ENCODE results near the gene SIT1. TPM values are rescaled to one million over a fixed set of nuclear protein-coding genes. Genes with fewer than 3 reads are reported as not detected.

SIT1 gene
- 10 to 100 TPM; 67.7 to 69.4 TPM for total RNA-seq

- Mint-ChIP-seq H3K9me3 (no peaks in the 10 kb centered on the region), H3K36me3 (peaks cover 14% of the 10 kb centered on the region), H3K27ac (peak within 1 kb of the TSS; percentile 93), H3K4me3 (peak within 1 kb of the TSS; percentile 92), H3K4me1 (peaks cover 46% of the 10 kb centered on the region), H3K27me3 (no peaks in the 10 kb centered on the region)
- DNase-seq = peak; percentile 43
Measured at GRCh38 chr9:35650341-35651158, at the start of gene SIT1. TSS of gene SIT1 (minus strand) at chr9:35650931. CDS start at chr9:35650853, 78 bp downstream.

- Mint-ChIP-seq H3K4me3 (no peak overlapping the region), H3K27me3 (no peaks in the 10 kb centered on the region), H3K4me1 (peaks cover 5% of the 10 kb centered on the region), H3K36me3 (peaks cover 18% of the 10 kb centered on the region), H3K27ac (no peak overlapping the region), H3K9me3 (no peaks in the 10 kb centered on the region)
- DNase-seq = no peak
Measured at GRCh38 chr9:35700031-35700430, 49.3 kb upstream of the SIT1 start.

- peaks cover 16% of the 10 kb centered on the region for H3K36me3 Mint-ChIP-seq
- H3K27me3 Mint-ChIP-seq = no peaks in the 10 kb centered on the region
- no peak for DNase-seq
- no peaks in the 10 kb centered on the region for H3K9me3 Mint-ChIP-seq
- no peak overlapping the region for H3K4me3 Mint-ChIP-seq
- H3K4me1 Mint-ChIP-seq = peaks cover 5% of the 10 kb centered on the region
- no peak overlapping the region for H3K27ac Mint-ChIP-seq
Measured at GRCh38 chr9:35698231-35698630, 47.5 kb upstream of the SIT1 start.

- no peaks in the 10 kb centered on the region for H3K9me3 Mint-ChIP-seq
- peaks cover 10% of the 10 kb centered on the region for H3K36me3 Mint-ChIP-seq
- H3K27ac Mint-ChIP-seq = no peak overlapping the region
- H3K4me1 Mint-ChIP-seq = peaks cover 5% of the 10 kb centered on the region
- no peaks in the 10 kb centered on the region for H3K27me3 Mint-ChIP-seq
- DNase-seq = no peak
- no peak overlapping the region for H3K4me3 Mint-ChIP-seq
Measured at GRCh38 chr9:35697486-35697885, 46.8 kb upstream of the SIT1 start.

- no peaks in the 10 kb centered on the region for H3K9me3 Mint-ChIP-seq
- peaks cover 5% of the 10 kb centered on the region for H3K4me1 Mint-ChIP-seq
- DNase-seq = peak; percentile 47
- peaks cover 10% of the 10 kb centered on the region for H3K36me3 Mint-ChIP-seq
- H3K27me3 Mint-ChIP-seq = no peaks in the 10 kb centered on the region
- no peak overlapping the region for H3K27ac Mint-ChIP-seq
- no peak overlapping the region for H3K4me3 Mint-ChIP-seq
Measured at GRCh38 chr9:35696520-35697215, 45.9 kb upstream of the SIT1 start.

GRCh38 chr9:35695943-35696401, 45.2 kb upstream of the SIT1 start:
- Mint-ChIP-seq H3K4me3 (no peak overlapping the region), H3K36me3 (peaks cover 10% of the 10 kb centered on the region), H3K4me1 (peaks cover 5% of the 10 kb centered on the region), H3K9me3 (no peaks in the 10 kb centered on the region), H3K27me3 (no peaks in the 10 kb centered on the region), H3K27ac (no peak overlapping the region)
- DNase-seq = no peak

GRCh38 chr9:35691757-35692301, 41.1 kb upstream of the SIT1 start:
- no peaks in the 10 kb centered on the region for H3K27me3 Mint-ChIP-seq
- no peak for DNase-seq
- H3K9me3 Mint-ChIP-seq = no peaks in the 10 kb centered on the region
- peaks cover 20% of the 10 kb centered on the region for H3K4me1 Mint-ChIP-seq
- peak overlapping the region; percentile 82 for H3K4me3 Mint-ChIP-seq
- peak overlapping the region; percentile 2 for H3K27ac Mint-ChIP-seq
- peaks cover 6% of the 10 kb centered on the region for H3K36me3 Mint-ChIP-seq

GRCh38 chr9:35691334-35691650, 40.6 kb upstream of the SIT1 start:
- Mint-ChIP-seq H3K27me3 (no peaks in the 10 kb centered on the region), H3K9me3 (no peaks in the 10 kb centered on the region), H3K4me3 (peak overlapping the region; percentile 82), H3K27ac (peak overlapping the region; percentile 74), H3K36me3 (peaks cover 1% of the 10 kb centered on the region), H3K4me1 (peaks cover 16% of the 10 kb centered on the region)
- DNase-seq = no peak

GRCh38 chr9:35690614-35691333, 40.0 kb upstream of the SIT1 start:
- DNase-seq = peak; percentile 34
- Mint-ChIP-seq H3K9me3 (no peaks in the 10 kb centered on the region), H3K27ac (peak overlapping the region; percentile 74), H3K36me3 (no peaks in the 10 kb centered on the region), H3K4me1 (peaks cover 16% of the 10 kb centered on the region), H3K4me3 (peak overlapping the region; percentile 82), H3K27me3 (no peaks in the 10 kb centered on the region)

GRCh38 chr9:35690294-35690613, 39.5 kb upstream of the SIT1 start:
- Mint-ChIP-seq H3K4me3 (peak overlapping the region; percentile 73), H3K27ac (peak overlapping the region; percentile 42), H3K27me3 (no peaks in the 10 kb centered on the region), H3K36me3 (no peaks in the 10 kb centered on the region), H3K9me3 (no peaks in the 10 kb centered on the region), H3K4me1 (peaks cover 16% of the 10 kb centered on the region)
- DNase-seq = no peak

GRCh38 chr9:35689542-35690293, 39.0 kb upstream of the SIT1 start, which contains the start of gene TPM2:
TSS of gene TPM2 (minus strand) at chr9:35689925. CDS start at chr9:35689817, 108 bp downstream.
- H3K4me1 Mint-ChIP-seq = peaks cover 16% of the 10 kb centered on the region
- DNase-seq = no peak
- H3K27me3 Mint-ChIP-seq = no peaks in the 10 kb centered on the region
- H3K27ac Mint-ChIP-seq = peak within 1 kb of the TSS; percentile 74
- H3K36me3 Mint-ChIP-seq = no peaks in the 10 kb centered on the region
- peak within 1 kb of the TSS; percentile 82 for H3K4me3 Mint-ChIP-seq
- H3K9me3 Mint-ChIP-seq = no peaks in the 10 kb centered on the region

- Mint-ChIP-seq H3K4me3 (peak overlapping the region; percentile 47), H3K27ac (no peak overlapping the region), H3K9me3 (no peaks in the 10 kb centered on the region), H3K4me1 (peaks cover 16% of the 10 kb centered on the region), H3K36me3 (no peaks in the 10 kb centered on the region), H3K27me3 (no peaks in the 10 kb centered on the region)
- DNase-seq = no peak
Measured at GRCh38 chr9:35688558-35689541, 38.1 kb upstream of the SIT1 start.

GRCh38 chr9:35687972-35688557, 37.3 kb upstream of the SIT1 start:
- no peaks in the 10 kb centered on the region for H3K9me3 Mint-ChIP-seq
- no peak for DNase-seq
- no peak overlapping the region for H3K27ac Mint-ChIP-seq
- H3K27me3 Mint-ChIP-seq = no peaks in the 10 kb centered on the region
- no peak overlapping the region for H3K4me3 Mint-ChIP-seq
- H3K4me1 Mint-ChIP-seq = peaks cover 16% of the 10 kb centered on the region
- no peaks in the 10 kb centered on the region for H3K36me3 Mint-ChIP-seq
